GM18499 (cell line): ENCODE measurements around the gene CALML3.

Experiments
- ATAC-seq: cut with Tn5 transposase; IDR thresholded peaks from one replicate; pipeline ENCODE4 v1.9.1; 2021; ENCODE audit warnings: moderate number of reproducible peaks; ENCODE audit not compliant: insufficient read depth, unreplicated experiment

The CALML3 gene

GRCh38 chr10:5490698-5491464, 33.9 kb upstream of the CALML3 start:
- no peak for ATAC-seq

- no peak for ATAC-seq
Observed at GRCh38 chr10:5491477-5491876, 33.3 kb upstream of the CALML3 start.

GRCh38 chr10:5492322-5492855, 32.4 kb upstream of the CALML3 start:
- ATAC-seq = no peak

- no peak for ATAC-seq
Observed at GRCh38 chr10:5492929-5493576, 31.7 kb upstream of the CALML3 start.

- ATAC-seq = no peak
Observed at GRCh38 chr10:5493691-5494090, 31.1 kb upstream of the CALML3 start.

- ATAC-seq = no peak
Observed at GRCh38 chr10:5494611-5495010, 30.1 kb upstream of the CALML3 start.

GRCh38 chr10:5496261-5497250, 28.2 kb upstream of the CALML3 start:
- no peak for ATAC-seq

- ATAC-seq = no peak
Observed at GRCh38 chr10:5497289-5497688, 27.5 kb upstream of the CALML3 start.

- no peak for ATAC-seq
Observed at GRCh38 chr10:5497948-5498730, 26.6 kb upstream of the CALML3 start.

- ATAC-seq = no peak
Observed at GRCh38 chr10:5498791-5499492, 25.8 kb upstream of the CALML3 start.

GRCh38 chr10:5499493-5500140, 25.1 kb upstream of the CALML3 start, which contains the start of gene CALML5:
CALML5 (minus strand) TSS chr10:5499570; CDS start chr10:5499438, 132 bp downstream.
- no peak for ATAC-seq

GRCh38 chr10:5500162-5500670, 24.5 kb upstream of the CALML3 start:
- ATAC-seq = no peak

GRCh38 chr10:5500910-5501309, 23.9 kb upstream of the CALML3 start:
- no peak for ATAC-seq

GRCh38 chr10:5502061-5502521, 22.7 kb upstream of the CALML3 start:
- no peak for ATAC-seq

- no peak for ATAC-seq
Observed at GRCh38 chr10:5502571-5503476, 21.9 kb upstream of the CALML3 start.

GRCh38 chr10:5503477-5503835, 21.3 kb upstream of the CALML3 start:
- no peak for ATAC-seq
